Progenitor cell of endocrine pancreas (in vitro differentiated cells): ENCODE data around the gene AIFM2. TPM values are rescaled to one million over a fixed set of nuclear protein-coding genes. Genes with fewer than 3 reads are reported as not detected.

ENCODE experiments used
- DNase-seq: peaks from one replicate; pipeline ENCODE4 v3.0.0; 2021; ENCODE audit warnings: low spot score; ENCODE audit not compliant: unreplicated experiment
- H3K27ac Mint-ChIP-seq: 2 replicates; pipeline ENCODE4 v1.8.0; 2021; ENCODE audit warnings: mild to moderate bottlenecking, moderate library complexity, mixed read lengths
- H3K27me3 Mint-ChIP-seq: 2 replicates; pipeline ENCODE4 v1.8.0; 2021; ENCODE audit warnings: mixed read lengths
- H3K36me3 Mint-ChIP-seq: 2 replicates; pipeline ENCODE4 v1.8.0; 2022; ENCODE audit warnings: mixed read lengths; ENCODE audit not compliant: insufficient read depth
- H3K4me1 Mint-ChIP-seq: 2 replicates; pipeline ENCODE4 v1.8.0; 2021; ENCODE audit warnings: low read depth, mixed read lengths
- H3K4me3 Mint-ChIP-seq: 2 replicates; pipeline ENCODE4 v1.8.0; 2021; ENCODE audit warnings: low read depth, mild to moderate bottlenecking, moderate library complexity, mixed read lengths
- H3K9me3 Mint-ChIP-seq: 2 replicates; pipeline ENCODE4 v1.8.0; 2021; ENCODE audit warnings: low read depth, mixed read lengths
- CTCF ChIP-seq: fragments of 200-600 bp; sonication (generic); IDR thresholded peaks from one replicate; pipeline ENCODE4 v1.5.0; 2021; ENCODE audit warnings: antibody characterized with exemption, mild to moderate bottlenecking; ENCODE audit not compliant: unreplicated experiment
- total RNA-seq: library from RNA; stranded (reverse); gene quantifications from 2 replicates; pipeline ENCODE4 v1.2.1, GENCODE V29; 2021

Gene AIFM2
- total RNA-seq, 1 donor from 2014 or later: 10.9 TPM

GRCh38 chr10:70118196-70118595, 14.4 kb downstream of the AIFM2 start:
- no peak for TF ChIP-seq CTCF

GRCh38 chr10:70117646-70118045, 15.0 kb downstream of the AIFM2 start:
- DNase-seq: no peak
- no peak for TF ChIP-seq CTCF
- H3K27ac Mint-ChIP-seq: no peak overlapping the region
- H3K27me3 Mint-ChIP-seq: no peaks in the 10 kb centered on the region
- no peak overlapping the region for H3K4me3 Mint-ChIP-seq
- peaks cover 12% of the 10 kb centered on the region for H3K4me1 Mint-ChIP-seq
- peaks cover 20% of the 10 kb centered on the region for H3K36me3 Mint-ChIP-seq
- no peaks in the 10 kb centered on the region for H3K9me3 Mint-ChIP-seq

More at GRCh38 chr10:70118196-70118595, 14.4 kb downstream of the AIFM2 start:
- H3K4me3 Mint-ChIP-seq: no peak overlapping the region
- no peak overlapping the region for H3K27ac Mint-ChIP-seq
- no peaks in the 10 kb centered on the region for H3K27me3 Mint-ChIP-seq
- H3K36me3 Mint-ChIP-seq: peaks cover 18% of the 10 kb centered on the region
- no peak for DNase-seq
- peaks cover 12% of the 10 kb centered on the region for H3K4me1 Mint-ChIP-seq
- no peaks in the 10 kb centered on the region for H3K9me3 Mint-ChIP-seq

GRCh38 chr10:70115948-70116682, 16.5 kb downstream of the AIFM2 start:
- TF ChIP-seq CTCF: peak; percentile 93
- Mint-ChIP-seq H3K4me3 (no peak overlapping the region), H3K27me3 (no peaks in the 10 kb centered on the region), H3K27ac (peak overlapping the region; percentile 3), H3K4me1 (peaks cover 12% of the 10 kb centered on the region), H3K36me3 (peaks cover 24% of the 10 kb centered on the region), H3K9me3 (no peaks in the 10 kb centered on the region)
- peak; percentile 49 for DNase-seq

GRCh38 chr10:70114902-70115301, 17.7 kb downstream of the AIFM2 start:
- Mint-ChIP-seq H3K36me3 (peaks cover 24% of the 10 kb centered on the region), H3K4me1 (peaks cover 6% of the 10 kb centered on the region), H3K9me3 (no peaks in the 10 kb centered on the region), H3K27me3 (no peaks in the 10 kb centered on the region), H3K27ac (no peak overlapping the region), H3K4me3 (no peak overlapping the region)
- no peak for DNase-seq
- no peak for TF ChIP-seq CTCF

GRCh38 chr10:70112071-70112470, 20.6 kb downstream of the AIFM2 start:
- peaks cover 2% of the 10 kb centered on the region for H3K4me1 Mint-ChIP-seq
- H3K36me3 Mint-ChIP-seq: peaks cover 28% of the 10 kb centered on the region
- no peak for DNase-seq
- H3K9me3 Mint-ChIP-seq: no peaks in the 10 kb centered on the region
- H3K27me3 Mint-ChIP-seq: no peaks in the 10 kb centered on the region
- no peak overlapping the region for H3K4me3 Mint-ChIP-seq
- H3K27ac Mint-ChIP-seq: peak overlapping the region; percentile 52
- no peak for TF ChIP-seq CTCF
